ENCODE measurements around the gene SERGEF. TPM values are rescaled to one million over a fixed set of nuclear protein-coding genes. Genes with fewer than 3 reads are reported as not detected.

Gene SERGEF
- total and polyA plus RNA-seq, 2 of the 4 experiments (the other 2 are of a cell fraction): 12.2 to 18.1 TPM

GRCh38 chr11:17922416-17922788 lies 90.4 kb downstream of the SERGEF start:
- dilution Hi-C loops (cut with HindIII; ENCODE audit: low sequenced_read_pairs, unreplicated experiment): no loop called here
- no peaks in the 10 kb centered on the region for H3K27me3 ChIP-seq (ENCODE audit: control insufficient read depth, insufficient read depth, low read length)
- intact Hi-C loops (cut with micrococcal nuclease): no loop called here

More at GRCh38 chr11:17922416-17922788, 90.4 kb downstream of the SERGEF start:
- ChIA-PET POLR2A (ENCODE audit: unreplicated experiment) (no interaction called here), CTCF (no interaction called here)
- Histone ChIP-seq H3K4me2 (ENCODE audit: low read depth, low read length) (no peak overlapping the region), H3K4me1 (ENCODE audit: control insufficient read depth, insufficient read depth, low read length) (peaks cover 7% of the 10 kb centered on the region; the same call in 1 of the 2 replicates), H2AK9ac (replicated peaks; ENCODE audit: low read depth, low read length, poor library complexity) (no peak overlapping the region), H3K27ac (ENCODE audit: insufficient read depth, low read length) (no peak overlapping the region), H3K9me3 (ENCODE audit: control insufficient read depth, insufficient read depth, low read length) (no peaks in the 10 kb centered on the region), H2AK5ac (ENCODE audit: low read depth, low read length) (no peak overlapping the region), H4K5ac (ENCODE audit: low read depth, low read length) (no peak overlapping the region), H3K79me1 (ENCODE audit: low read depth in 1 of 2, low read length in 2 of 2) (no peaks in the 10 kb centered on the region), H3K14ac (replicated peaks; ENCODE audit: low read depth, low read length) (no peak overlapping the region), H3K23ac (ENCODE audit: low read depth, low read length) (no peak overlapping the region), H3K4me3 (ENCODE audit: insufficient read depth, low read depth, low read length) (no peak overlapping the region), H4K91ac (ENCODE audit: insufficient read depth, low read depth, low read length) (no peak overlapping the region), H3K36me3 (ENCODE audit: control insufficient read depth, insufficient read depth, low read length) (no peaks in the 10 kb centered on the region), H2BK5ac (ENCODE audit: low read depth, low read length, poor library complexity, severe bottlenecking) (no peak overlapping the region), H2AFZ (replicated peaks; ENCODE audit: low read length, poor library complexity) (no peak overlapping the region), H3K9ac (ENCODE audit: low read depth, low read length) (no peak overlapping the region), H3K18ac (ENCODE audit: low read depth, low read length) (no peak overlapping the region), H2BK15ac (ENCODE audit: low read depth, low read length) (no peak overlapping the region), H4K8ac (ENCODE audit: low read depth in 2 of 2, low read length in 2 of 2) (no peak overlapping the region), H3K9me1 (ENCODE audit: insufficient read depth, low read length) (peaks cover 5% of the 10 kb centered on the region; the same call in 1 of the 2 replicates), H4K20me1 (ENCODE audit: insufficient read depth, low read length) (no peaks in the 10 kb centered on the region), H2BK20ac (ENCODE audit: low read depth, low read length) (no peak overlapping the region), H3K56ac (ENCODE audit: extremely low read depth, insufficient read depth, low read length) (no peak overlapping the region), H3K4ac (ENCODE audit: low read depth, low read length) (no peak overlapping the region), H2BK120ac (ENCODE audit: low read depth, low read length) (no peak overlapping the region)
- no peak for DNase-seq
- BruUV-seq (replicated peaks): no TSS peak
- no CpG with 5 or more reads among the region's 2 CpGs for WGBS, 2 experiments (ENCODE audit: extremely low coverage in 2 of 2, insufficient read length in 1 of 2)
- TF ChIP-seq MAZ (IDR thresholded peaks at IDR 0.05; ENCODE audit: borderline replicate concordance, low read depth, low read length): no peak
- TF ChIP-seq MAFK (IDR thresholded peaks at IDR 0.05; ENCODE audit: low read depth, low read length): no peak
- TF ChIP-seq RFX5 (IDR thresholded peaks at IDR 0.05; ENCODE audit: low read depth, low read length): no peak
- no peak for TF ChIP-seq BHLHE40 (IDR thresholded peaks at IDR 0.05; ENCODE audit: low read depth, low read length)
- TF ChIP-seq RCOR1 (IDR thresholded peaks at IDR 0.05; ENCODE audit: insufficient replicate concordance, low read length): no peak
- TF ChIP-seq POLR2A (IDR thresholded peaks at IDR 0.05; ENCODE audit: low read depth, low read length): no peak
- no peak for TF ChIP-seq SMC3 (IDR thresholded peaks at IDR 0.05; ENCODE audit: low read depth, low read length)
- no peak for TF ChIP-seq FOS (IDR thresholded peaks at IDR 0.05; ENCODE audit: low read depth, low read length)
- TF ChIP-seq, protein P1, sequence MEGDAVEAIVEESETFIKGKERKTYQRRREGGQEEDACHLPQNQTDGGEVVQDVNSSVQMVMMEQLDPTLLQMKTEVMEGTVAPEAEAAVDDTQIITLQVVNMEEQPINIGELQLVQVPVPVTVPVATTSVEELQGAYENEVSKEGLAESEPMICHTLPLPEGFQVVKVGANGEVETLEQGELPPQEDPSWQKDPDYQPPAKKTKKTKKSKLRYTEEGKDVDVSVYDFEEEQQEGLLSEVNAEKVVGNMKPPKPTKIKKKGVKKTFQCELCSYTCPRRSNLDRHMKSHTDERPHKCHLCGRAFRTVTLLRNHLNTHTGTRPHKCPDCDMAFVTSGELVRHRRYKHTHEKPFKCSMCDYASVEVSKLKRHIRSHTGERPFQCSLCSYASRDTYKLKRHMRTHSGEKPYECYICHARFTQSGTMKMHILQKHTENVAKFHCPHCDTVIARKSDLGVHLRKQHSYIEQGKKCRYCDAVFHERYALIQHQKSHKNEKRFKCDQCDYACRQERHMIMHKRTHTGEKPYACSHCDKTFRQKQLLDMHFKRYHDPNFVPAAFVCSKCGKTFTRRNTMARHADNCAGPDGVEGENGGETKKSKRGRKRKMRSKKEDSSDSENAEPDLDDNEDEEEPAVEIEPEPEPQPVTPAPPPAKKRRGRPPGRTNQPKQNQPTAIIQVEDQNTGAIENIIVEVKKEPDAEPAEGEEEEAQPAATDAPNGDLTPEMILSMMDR (conservative IDR thresholded peaks at IDR 0.05; ENCODE audit: low read depth, low read length): no peak
- TF ChIP-seq, protein P2, sequence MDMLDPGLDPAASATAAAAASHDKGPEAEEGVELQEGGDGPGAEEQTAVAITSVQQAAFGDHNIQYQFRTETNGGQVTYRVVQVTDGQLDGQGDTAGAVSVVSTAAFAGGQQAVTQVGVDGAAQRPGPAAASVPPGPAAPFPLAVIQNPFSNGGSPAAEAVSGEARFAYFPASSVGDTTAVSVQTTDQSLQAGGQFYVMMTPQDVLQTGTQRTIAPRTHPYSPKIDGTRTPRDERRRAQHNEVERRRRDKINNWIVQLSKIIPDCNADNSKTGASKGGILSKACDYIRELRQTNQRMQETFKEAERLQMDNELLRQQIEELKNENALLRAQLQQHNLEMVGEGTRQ (IDR thresholded peaks at IDR 0.05; ENCODE audit: low read depth, low read length): no peak
- TF ChIP-seq CHD1 (IDR thresholded peaks at IDR 0.05; ENCODE audit: low read depth, low read length): no peak
- no peak for TF ChIP-seq MXI1 (IDR thresholded peaks at IDR 0.05; ENCODE audit: borderline replicate concordance, low read depth, low read length)
- TF ChIP-seq, protein P3, sequence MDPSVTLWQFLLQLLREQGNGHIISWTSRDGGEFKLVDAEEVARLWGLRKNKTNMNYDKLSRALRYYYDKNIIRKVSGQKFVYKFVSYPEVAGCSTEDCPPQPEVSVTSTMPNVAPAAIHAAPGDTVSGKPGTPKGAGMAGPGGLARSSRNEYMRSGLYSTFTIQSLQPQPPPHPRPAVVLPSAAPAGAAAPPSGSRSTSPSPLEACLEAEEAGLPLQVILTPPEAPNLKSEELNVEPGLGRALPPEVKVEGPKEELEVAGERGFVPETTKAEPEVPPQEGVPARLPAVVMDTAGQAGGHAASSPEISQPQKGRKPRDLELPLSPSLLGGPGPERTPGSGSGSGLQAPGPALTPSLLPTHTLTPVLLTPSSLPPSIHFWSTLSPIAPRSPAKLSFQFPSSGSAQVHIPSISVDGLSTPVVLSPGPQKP (IDR thresholded peaks at IDR 0.05; ENCODE audit: borderline replicate concordance, low read depth, low read length): no peak
- no peak for TF ChIP-seq NFE2L2 (IDR thresholded peaks at IDR 0.05; ENCODE audit: low read depth, low read length)
- TF ChIP-seq CEBPB (IDR thresholded peaks at IDR 0.05; ENCODE audit: low read depth, low read length): no peak
- TF ChIP-seq RAD21 (IDR thresholded peaks at IDR 0.05; ENCODE audit: low read length): no peak
- no peak for ATAC-seq (ENCODE audit: low read depth)
- in situ Hi-C loops (cut with MboI; ENCODE audit: low sequenced_read_pairs): no loop called here

Data from IMR-90 (cell line).